Kidney glomerular epithelial cell (primary cell): ENCODE results near the gene TTC23.

Experiments used
- DNase-seq: peaks from one replicate; lab custom pipeline; 2025; lab: John Stamatoyannopoulos, UW

The TTC23 gene

DNA sequence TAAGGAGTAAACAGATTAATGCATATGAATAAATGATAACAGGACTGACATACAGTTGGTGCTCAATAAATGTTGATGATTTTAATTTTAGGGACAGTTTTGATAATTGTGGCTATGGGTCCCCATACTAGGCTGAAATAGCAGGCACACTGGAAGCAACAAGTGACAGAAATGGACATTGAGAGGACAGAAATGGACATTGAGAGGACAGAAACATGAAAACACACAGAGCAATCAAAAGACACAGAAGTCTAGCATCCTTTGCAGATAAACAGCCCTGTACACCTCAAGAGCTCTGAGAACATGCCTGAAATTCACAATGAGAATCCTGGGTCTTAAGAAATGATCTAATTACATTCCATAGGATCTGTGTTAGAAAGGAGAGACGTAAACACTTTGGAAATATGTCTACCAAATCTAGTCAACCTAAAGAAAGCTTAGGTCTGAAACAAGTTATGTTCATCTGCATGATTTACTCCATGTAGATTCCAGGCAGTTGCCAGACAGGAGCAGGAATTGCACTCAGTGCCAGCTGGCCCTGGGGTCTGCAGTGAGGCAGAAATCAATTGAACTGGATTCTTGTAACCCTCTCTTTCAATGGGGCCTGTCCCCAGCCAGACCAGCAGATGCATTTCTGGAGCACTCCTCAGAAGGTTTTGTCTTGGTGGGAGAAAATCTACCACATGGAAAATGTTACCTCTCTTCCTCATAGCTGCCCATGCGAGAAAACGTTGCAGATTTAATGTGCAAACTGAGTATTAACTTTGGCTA lies 84.2 kb downstream of the TTC23 start:
- no peak for DNase-seq

GRCh38 chr15:99164119-99164518 lies 85.3 kb downstream of the TTC23 start:
- DNase-seq = no peak

DNA sequence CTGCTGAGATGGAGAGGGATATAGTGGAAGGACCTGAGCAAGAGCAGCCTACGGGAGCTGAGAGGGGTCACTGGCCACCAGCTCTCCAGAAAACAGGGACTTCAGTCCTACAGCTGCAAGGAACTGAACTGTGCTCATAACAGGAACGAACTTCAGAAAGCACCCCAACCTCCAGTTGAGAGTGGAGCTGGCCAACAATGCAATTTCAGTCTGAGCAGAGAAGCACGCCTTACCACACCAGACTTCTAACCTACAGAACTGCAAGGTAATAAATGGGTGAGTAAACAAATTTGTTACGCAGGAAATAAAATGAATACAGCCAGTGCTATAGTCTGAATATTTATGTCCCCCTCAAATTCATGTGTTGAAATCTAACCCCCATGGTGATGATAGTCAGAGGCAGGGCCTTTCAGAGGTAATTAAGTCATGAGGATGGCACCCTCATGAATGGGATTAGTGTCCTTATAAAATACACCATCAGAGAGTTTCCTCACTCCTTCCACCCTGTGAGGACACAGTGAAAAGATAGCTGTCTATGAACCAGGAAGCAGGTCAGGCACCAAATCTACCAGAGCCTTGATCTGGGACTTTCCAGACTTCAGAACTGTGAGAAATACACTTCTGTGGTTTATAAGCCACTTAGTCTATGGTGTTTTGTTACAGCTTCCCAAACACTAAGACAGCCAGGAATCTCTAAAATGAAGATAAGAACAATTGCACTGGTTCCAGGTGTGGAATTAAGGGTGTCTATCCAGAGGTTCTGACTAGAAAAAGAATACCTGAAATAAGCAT lies 85.9 kb downstream of the TTC23 start:
- DNase-seq = no peak

GRCh38 chr15:99158626-99159412 lies 90.6 kb downstream of the TTC23 start:
- peak; percentile 15 for DNase-seq

GRCh38 chr15:99157456-99157855 lies 91.9 kb downstream of the TTC23 start:
- no peak for DNase-seq

DNA sequence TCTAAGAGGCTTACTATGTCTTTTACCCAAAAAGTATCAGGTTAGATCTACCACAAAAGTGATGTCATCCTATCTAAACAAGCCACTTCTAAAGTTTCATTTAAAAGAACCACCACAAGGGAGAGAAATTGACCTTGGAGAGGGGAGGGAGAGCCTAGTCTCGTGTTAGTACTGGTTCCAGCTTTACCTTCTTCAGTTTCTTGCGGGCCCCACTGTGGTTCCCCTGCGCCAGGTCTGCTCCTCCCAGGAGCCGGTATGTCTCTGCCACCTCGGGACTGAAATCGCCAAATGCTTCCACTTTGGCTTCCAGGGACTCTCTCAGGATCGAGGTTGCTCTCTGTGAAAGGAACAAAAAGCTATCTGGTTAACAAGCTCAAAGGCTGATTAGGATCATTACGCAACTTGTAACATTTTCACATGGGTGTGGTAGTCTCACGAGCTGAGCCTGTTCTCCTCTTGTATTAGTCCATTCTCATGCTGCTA lies 93.4 kb downstream of the TTC23 start:
- no peak for DNase-seq

GRCh38 chr15:99154271-99154670 lies 95.1 kb downstream of the TTC23 start:
- DNase-seq = no peak

- DNase-seq = no peak
These were observed 96.3 kb downstream of the TTC23 start for GRCh38 chr15:99153026-99153535.

- DNase-seq = no peak
These were observed 98.2 kb downstream of the TTC23 start for GRCh38 chr15:99151156-99151555.

DNA sequence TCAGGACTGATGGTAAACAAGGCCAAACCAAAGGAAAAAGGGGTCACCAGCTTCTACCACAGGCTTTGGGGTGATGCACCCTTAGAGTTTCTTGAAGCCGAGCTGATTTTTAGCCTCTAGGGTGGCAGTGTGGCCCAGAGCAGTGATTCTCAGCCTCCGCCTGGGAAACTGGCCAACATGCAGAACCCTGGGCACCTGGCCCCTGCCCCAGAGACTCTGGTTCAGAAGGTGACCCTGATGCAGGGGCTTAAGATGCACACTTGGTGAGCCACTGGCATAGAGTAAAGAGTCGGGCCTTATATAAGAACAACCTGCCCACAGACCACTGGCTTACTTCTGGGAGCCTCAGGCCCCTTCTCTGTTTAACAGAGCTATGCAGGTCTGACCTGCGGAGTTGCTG lies 100.0 kb downstream of the TTC23 start:
- no peak for DNase-seq

DNA sequence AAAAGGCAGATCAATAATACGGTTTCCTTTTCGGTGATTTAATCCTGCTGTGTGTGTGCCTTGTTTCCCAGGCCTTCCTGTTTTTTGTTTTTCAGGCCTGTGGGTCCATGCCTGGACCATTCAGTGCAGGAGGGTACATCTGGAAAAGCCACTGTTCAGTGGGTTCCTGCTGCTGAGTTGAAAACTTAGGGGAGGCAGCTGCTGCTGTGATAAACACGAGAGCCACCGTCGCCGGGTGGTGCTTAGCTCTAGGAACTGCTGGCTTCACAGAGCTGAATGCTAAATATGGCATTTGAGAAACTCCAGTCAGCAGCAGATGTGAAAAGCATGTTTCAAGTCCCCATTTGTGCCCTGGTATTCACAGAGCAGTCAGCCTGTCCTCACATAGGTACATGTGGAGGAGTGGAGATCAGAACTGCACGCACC lies 100.5 kb downstream of the TTC23 start:
- no peak for DNase-seq

DNA sequence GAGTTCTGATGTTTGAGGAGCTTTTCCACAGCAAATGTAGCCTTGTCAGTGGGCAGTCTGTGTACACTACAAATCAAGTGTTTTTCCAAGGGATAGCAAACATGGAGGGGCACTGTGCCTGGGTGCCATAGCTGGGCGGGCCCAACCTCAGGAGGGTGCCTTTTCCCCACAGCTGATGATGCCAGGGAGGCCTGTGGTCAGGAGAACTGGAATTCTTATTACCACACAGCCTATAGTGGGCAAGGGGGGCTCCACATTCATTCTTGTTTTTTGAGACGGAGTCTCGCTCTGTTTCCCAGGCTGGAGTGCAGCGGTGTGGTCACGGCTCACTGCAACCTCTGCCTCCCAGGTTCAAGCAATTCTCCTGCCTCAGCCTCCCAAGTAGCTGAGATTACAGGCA lies 102.7 kb downstream of the TTC23 start:
- no peak for DNase-seq

- DNase-seq = no peak
These were observed 103.6 kb downstream of the TTC23 start for GRCh38 chr15:99145778-99146177.

DNA sequence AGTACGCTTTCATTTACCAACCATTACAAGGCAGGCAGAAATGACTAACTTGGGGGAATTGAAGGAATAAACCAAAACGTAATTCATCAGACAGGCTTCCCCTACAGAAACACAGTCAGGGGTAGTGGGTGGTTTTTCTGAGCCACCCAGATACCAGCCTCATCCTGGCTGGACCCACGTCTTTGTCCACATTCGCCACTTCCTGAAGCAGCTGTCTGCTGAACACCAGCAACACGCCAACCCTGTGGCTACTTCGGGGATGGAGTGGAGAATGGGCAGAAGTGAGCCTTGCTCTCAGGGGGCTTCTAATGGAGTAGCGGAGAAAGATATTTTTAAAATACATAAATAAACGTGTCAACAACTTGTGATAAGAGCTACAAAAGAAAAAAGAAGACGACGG lies 104.4 kb downstream of the TTC23 start:
- DNase-seq = no peak

- DNase-seq = no peak
These were observed 105.4 kb downstream of the TTC23 start for GRCh38 chr15:99143655-99144610.

- DNase-seq = no peak
These were observed 106.1 kb downstream of the TTC23 start for GRCh38 chr15:99143242-99143641.

- DNase-seq = no peak
These were observed 106.8 kb downstream of the TTC23 start for GRCh38 chr15:99142562-99142961.

DNA sequence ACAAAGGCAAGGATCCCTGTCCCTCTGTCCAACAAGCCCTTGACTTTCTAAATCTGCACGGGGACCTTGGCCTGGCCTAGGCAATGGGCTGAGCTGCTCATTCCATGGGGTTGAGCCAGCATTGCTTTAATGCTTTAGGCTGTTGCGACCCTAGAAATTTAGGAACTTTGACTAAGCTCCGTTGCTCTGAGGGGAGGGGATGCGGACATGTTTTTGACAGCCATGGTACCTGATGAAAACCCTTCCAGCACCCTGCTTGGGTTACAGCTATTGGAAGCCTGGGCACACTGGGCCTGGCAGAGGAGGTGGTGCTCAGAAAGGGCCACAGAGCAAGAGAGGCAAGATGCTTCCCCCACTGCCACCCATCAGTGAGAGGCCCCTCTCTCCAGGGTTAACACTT lies 107.4 kb downstream of the TTC23 start:
- DNase-seq = no peak

DNA sequence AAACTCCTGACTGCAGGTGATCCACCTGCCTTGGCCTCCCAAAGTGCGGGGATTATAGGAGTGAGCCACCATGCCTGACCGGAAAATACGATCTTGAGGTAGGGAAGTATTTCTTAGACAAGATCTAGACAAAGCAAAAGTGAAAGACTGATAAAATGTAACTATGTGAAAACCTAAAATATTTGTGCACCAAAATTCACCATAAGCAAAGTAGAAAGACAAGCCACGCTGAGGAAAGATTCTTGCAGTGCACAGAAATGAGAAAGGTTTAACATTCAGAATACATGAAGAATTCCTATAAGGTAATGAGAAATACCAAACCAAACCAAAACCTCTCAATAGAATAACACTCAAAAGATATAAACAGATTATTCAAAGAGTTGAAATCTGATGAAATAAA lies 108.8 kb downstream of the TTC23 start:
- DNase-seq = no peak

- DNase-seq = no peak
These were observed 110.1 kb downstream of the TTC23 start for GRCh38 chr15:99139276-99139675.

DNA sequence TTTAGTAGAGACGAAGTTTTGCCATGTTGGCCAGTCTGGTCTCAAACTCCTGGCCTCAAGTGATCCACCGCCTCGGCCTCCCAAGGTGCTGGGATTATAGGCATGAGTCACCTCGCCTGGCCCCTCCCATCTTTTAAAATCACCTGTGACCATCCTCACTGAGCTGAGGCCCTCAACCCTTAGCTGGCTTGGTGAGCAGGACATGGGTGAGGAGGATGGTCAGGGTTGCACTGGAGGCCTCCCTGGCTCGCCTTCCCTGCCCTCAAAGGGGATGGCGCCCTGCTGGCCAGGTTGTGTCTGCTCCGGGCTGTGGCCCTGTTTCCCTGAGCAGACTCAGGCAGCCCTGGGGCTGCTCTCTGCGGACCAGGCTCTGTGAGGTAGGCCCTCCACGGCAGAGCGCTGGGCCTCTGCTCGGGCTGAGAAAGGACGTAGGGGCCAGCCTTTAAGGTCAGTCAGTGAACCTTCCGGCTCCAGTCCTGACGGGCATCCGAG lies 110.8 kb downstream of the TTC23 start:
- DNase-seq = no peak
